Measurements from ENCODE around the gene IRF4. TPM values are rescaled to one million over a fixed set of nuclear protein-coding genes. Genes with fewer than 3 reads are reported as not detected.

The IRF4 gene
- total RNA-seq, 3 donors from 2014 or later: 9.1 to 25.2 (median 13.0) TPM

- Histone ChIP-seq H3K36me3 (no peaks in the 10 kb centered on the region), H3K4me1 (no peaks in the 10 kb centered on the region), H3K27me3 (peaks cover 0 to 4% of the 10 kb centered on the region in 2 donors), H3K4me3 (no peak overlapping the region), H3K9me3 (no peaks in the 10 kb centered on the region), H3K27ac (no peak overlapping the region)
- DNase-seq (ENCODE audit: low spot score in 2 of 2): no peak
- intact Hi-C loops (cut with DNase I; ENCODE audit: low total_unique reads): no loop called here
- TF ChIP-seq CTCF (IDR thresholded peaks at IDR 0.05): no peak
- no peak for TF ChIP-seq POLR2A (IDR thresholded peaks at IDR 0.05)
- no peak for TF ChIP-seq POLR2AphosphoS5 (IDR thresholded peaks at IDR 0.05)
These were observed 11.5 kb downstream of the IRF4 start for GRCh38 chr6:402901-403658.

GRCh38 chr6:403659-404655 lies 12.4 kb downstream of the IRF4 start:
- Histone ChIP-seq H3K4me3 (no peak overlapping the region), H3K4me1 (no peaks in the 10 kb centered on the region), H3K36me3 (no peaks in the 10 kb centered on the region), H3K27ac (no peak overlapping the region), H3K9me3 (no peaks in the 10 kb centered on the region), H3K27me3 (peaks cover 0 to 4% of the 10 kb centered on the region in 2 donors)
- TF ChIP-seq POLR2AphosphoS5 (IDR thresholded peaks at IDR 0.05): no peak
- TF ChIP-seq CTCF (IDR thresholded peaks at IDR 0.05): no peak
- TF ChIP-seq POLR2A (IDR thresholded peaks at IDR 0.05): no peak
- DNase-seq (ENCODE audit: low spot score in 2 of 2): no peak
- intact Hi-C loops (cut with DNase I; ENCODE audit: low total_unique reads): no loop called here

DNA sequence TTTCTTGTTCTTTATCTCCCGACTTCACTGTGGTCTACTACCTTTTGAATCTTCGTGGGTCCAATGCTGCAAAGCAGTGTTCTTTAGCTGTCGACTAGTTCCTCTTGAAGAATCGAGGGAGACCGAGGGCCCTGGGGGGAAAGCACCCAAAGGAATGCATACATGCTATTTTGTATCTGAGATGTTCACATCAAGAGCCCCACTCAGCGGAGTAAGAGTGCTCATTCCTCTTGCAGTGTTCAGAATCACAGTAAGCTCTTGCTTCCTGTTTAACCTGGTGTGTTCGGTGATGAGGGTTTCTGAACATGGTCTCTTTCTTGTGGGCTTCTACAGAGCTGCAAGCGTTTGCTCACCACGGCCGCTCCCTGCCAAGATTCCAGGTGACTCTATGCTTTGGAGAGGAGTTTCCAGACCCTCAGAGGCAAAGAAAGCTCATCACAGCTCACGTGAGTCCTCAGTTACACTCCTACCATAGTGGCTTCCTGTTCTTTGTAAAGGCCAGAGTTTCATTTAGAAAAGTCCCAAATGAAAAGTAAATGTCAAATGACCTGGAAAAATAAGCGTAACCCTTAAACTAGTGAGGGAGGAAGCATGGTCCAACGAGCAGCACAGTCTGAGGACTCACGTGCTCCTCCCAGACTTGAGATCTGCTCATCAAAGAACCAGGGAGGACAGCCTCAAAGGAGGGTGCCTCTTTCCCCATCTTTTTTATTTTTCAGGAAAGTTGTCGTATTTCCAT lies 13.3 kb downstream of the IRF4 start:
- intact Hi-C loops (cut with DNase I; ENCODE audit: low total_unique reads): no loop called here

DNA sequence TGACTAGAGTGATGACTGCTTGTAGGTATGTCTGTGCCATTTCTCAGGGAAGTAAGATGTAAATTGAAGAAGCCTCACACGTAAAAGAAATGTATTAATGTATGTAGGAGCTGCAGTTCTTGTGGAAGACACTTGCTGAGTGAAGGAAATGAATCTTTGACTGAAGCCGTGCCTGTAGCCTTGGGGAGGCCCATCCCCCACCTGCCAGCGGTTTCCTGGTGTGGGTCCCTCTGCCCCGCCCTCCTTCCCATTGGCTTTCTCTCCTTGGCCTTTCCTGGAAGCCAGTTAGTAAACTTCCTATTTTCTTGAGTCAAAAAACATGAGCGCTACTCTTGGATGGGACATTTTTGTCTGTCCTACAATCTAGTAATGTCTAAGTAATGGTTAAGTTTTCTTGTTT lies 16.6 kb downstream of the IRF4 start:
- DNase-seq (ENCODE audit: low spot score in 2 of 2): no peak
- TF ChIP-seq POLR2A (IDR thresholded peaks at IDR 0.05) (no peak), CTCF (IDR thresholded peaks at IDR 0.05) (no peak), POLR2AphosphoS5 (IDR thresholded peaks at IDR 0.05) (no peak)
- Histone ChIP-seq H3K4me1 (no peaks in the 10 kb centered on the region), H3K4me3 (no peak overlapping the region), H3K27ac (no peak overlapping the region), H3K9me3 (no peaks in the 10 kb centered on the region), H3K27me3 (peaks cover 0 to 2% of the 10 kb centered on the region in 2 donors), H3K36me3 (no peaks in the 10 kb centered on the region)
- intact Hi-C loops (cut with DNase I; ENCODE audit: low total_unique reads): no loop called here

More for the DNA sequence above, 13.3 kb downstream of the IRF4 start:
- DNase-seq (ENCODE audit: low spot score in 2 of 2): no peak
- H3K4me3 ChIP-seq: no peak overlapping the region
- no peaks in the 10 kb centered on the region for H3K36me3 ChIP-seq
- H3K4me1 ChIP-seq: no peaks in the 10 kb centered on the region
- H3K9me3 ChIP-seq: no peaks in the 10 kb centered on the region
- no peak for TF ChIP-seq POLR2A (IDR thresholded peaks at IDR 0.05)
- no peak for TF ChIP-seq POLR2AphosphoS5 (IDR thresholded peaks at IDR 0.05)
- no peak for TF ChIP-seq CTCF (IDR thresholded peaks at IDR 0.05)
- H3K27me3 ChIP-seq: peaks cover 0 to 4% of the 10 kb centered on the region in 2 donors
- no peak overlapping the region for H3K27ac ChIP-seq

All from breast epithelium (tissue), 4 donors.